ENCODE data around the gene BLNK.

DNA sequence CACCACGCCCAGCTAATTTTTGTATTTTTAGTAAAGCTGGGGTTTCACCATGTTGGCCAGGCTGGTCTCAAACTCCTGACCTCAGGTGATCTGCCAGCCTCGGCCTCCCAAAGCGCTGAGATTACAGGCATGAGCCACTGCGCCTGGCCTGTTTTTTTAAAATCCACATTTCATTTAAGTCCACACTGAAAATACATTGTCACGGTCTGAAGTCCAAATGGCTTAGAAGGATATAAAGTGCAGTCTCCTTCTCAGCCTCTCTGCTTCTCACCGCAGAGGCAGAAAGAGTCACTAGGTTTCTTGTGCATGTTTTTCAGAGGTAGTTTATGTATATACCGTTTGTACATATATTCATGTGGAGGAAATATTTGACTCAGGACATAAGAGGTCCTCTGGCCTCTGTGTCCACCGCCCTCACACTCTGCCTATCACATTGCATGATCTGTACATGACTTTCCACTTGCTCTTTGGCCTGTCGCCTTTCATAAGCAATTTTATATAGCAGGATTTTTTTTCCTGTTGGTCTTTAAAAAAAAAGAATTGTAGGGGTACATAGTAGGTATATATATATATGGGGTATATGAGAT is 42.9 kb downstream of the BLNK start:
- no peak for TF ChIP-seq EZH2 (IDR thresholded peaks at IDR 0.05; ENCODE audit: borderline replicate concordance, insufficient read depth, low read depth, low read length, poor library complexity, severe bottlenecking)
- TF ChIP-seq, protein P1, sequence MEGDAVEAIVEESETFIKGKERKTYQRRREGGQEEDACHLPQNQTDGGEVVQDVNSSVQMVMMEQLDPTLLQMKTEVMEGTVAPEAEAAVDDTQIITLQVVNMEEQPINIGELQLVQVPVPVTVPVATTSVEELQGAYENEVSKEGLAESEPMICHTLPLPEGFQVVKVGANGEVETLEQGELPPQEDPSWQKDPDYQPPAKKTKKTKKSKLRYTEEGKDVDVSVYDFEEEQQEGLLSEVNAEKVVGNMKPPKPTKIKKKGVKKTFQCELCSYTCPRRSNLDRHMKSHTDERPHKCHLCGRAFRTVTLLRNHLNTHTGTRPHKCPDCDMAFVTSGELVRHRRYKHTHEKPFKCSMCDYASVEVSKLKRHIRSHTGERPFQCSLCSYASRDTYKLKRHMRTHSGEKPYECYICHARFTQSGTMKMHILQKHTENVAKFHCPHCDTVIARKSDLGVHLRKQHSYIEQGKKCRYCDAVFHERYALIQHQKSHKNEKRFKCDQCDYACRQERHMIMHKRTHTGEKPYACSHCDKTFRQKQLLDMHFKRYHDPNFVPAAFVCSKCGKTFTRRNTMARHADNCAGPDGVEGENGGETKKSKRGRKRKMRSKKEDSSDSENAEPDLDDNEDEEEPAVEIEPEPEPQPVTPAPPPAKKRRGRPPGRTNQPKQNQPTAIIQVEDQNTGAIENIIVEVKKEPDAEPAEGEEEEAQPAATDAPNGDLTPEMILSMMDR (IDR thresholded peaks at IDR 0.05), result no peak

All from B cell (primary cell).